PFSK-1 (cell line): ENCODE measurements around the gene CTNNBL1.

Experiments
- FOXP2 ChIP-seq: optimal IDR thresholded peaks from 2 replicates; pipeline ENCODE3; 2011; ENCODE audit warnings: borderline replicate concordance, control low read depth, inconsistent platforms; ENCODE audit not compliant: insufficient read depth; ENCODE audit errors: extremely low read length, extremely low read depth
- POLR2AphosphoS5 ChIP-seq: IDR thresholded peaks from 2 replicates; pipeline ENCODE4 v1.6.1; 2012; ENCODE audit warnings: low read depth, mild to moderate bottlenecking, control low read depth, low read length, moderate library complexity
- REST ChIP-seq, 2 experiments: IDR thresholded peaks; 2 replicates each; pipeline versions ENCODE4 v1.6.1 to v1.8.0; 2011 to 2012; ENCODE audit warnings: low read depth in 2 of 2, low read length in 2 of 2, control low read depth in 1 of 2, inconsistent platforms in 1 of 2, mild to moderate bottlenecking in 1 of 2, moderate library complexity in 1 of 2; ENCODE audit not compliant: insufficient read depth in 1 of 2
- SIN3A ChIP-seq: IDR thresholded peaks from 2 replicates; pipeline ENCODE4 v1.6.1; 2012; ENCODE audit warnings: mild to moderate bottlenecking, low read length, moderate library complexity, borderline replicate concordance; ENCODE audit not compliant: insufficient read depth
- TAF1 ChIP-seq: IDR thresholded peaks from 2 replicates; pipeline ENCODE4 v1.6.1; 2012; ENCODE audit warnings: low read length, control low read depth, borderline replicate concordance; ENCODE audit not compliant: insufficient read depth

Gene CTNNBL1

GRCh38 chr20:37741570-37741969 is 47.7 kb downstream of the CTNNBL1 start:
- TF ChIP-seq TAF1, result no peak

GRCh38 chr20:37742131-37742530 is 48.3 kb downstream of the CTNNBL1 start:
- no peak for TF ChIP-seq FOXP2
- TF ChIP-seq REST (IDR thresholded peaks at IDR 0.05; ENCODE audit: insufficient read depth in 1 of 2, low read depth in 2 of 2, low read length in 2 of 2), result no peak
- TF ChIP-seq TAF1, result no peak
- TF ChIP-seq POLR2AphosphoS5, result no peak
- TF ChIP-seq SIN3A, result no peak

GRCh38 chr20:37744347-37744746 is 50.5 kb downstream of the CTNNBL1 start:
- no peak for TF ChIP-seq TAF1
- no peak for TF ChIP-seq SIN3A
- TF ChIP-seq REST (IDR thresholded peaks at IDR 0.05; ENCODE audit: insufficient read depth in 1 of 2, low read depth in 2 of 2, low read length in 2 of 2), result no peak
- no peak for TF ChIP-seq FOXP2
- TF ChIP-seq POLR2AphosphoS5, result no peak

GRCh38 chr20:37745553-37745952 is 51.7 kb downstream of the CTNNBL1 start:
- TF ChIP-seq SIN3A (no peak), POLR2AphosphoS5 (no peak), TAF1 (no peak), REST (IDR thresholded peaks at IDR 0.05; ENCODE audit: insufficient read depth in 1 of 2, low read depth in 2 of 2, low read length in 2 of 2) (no peak), FOXP2 (no peak)

- TF ChIP-seq FOXP2 (no peak), TAF1 (no peak), REST (IDR thresholded peaks at IDR 0.05; ENCODE audit: insufficient read depth in 1 of 2, low read depth in 2 of 2, low read length in 2 of 2) (no peak), SIN3A (no peak), POLR2AphosphoS5 (no peak)
Observed at GRCh38 chr20:37748015-37748414, 54.2 kb downstream of the CTNNBL1 start.
